Astrocyte (in vitro differentiated cells and primary cell): ENCODE results near the gene RTEL1. TPM values are rescaled to one million over a fixed set of nuclear protein-coding genes. Genes with fewer than 3 reads are reported as not detected.

ENCODE experiments used
- DNase-seq: peaks from one replicate; pipeline ENCODE4 v3.0.0-alpha.2; 2010; ENCODE audit warnings: low read depth
- FAIRE-seq: peaks from 2 replicates; lab custom pipeline; 2011; peaks lifted over from hg19 to GRCh38; lab: Jason Lieb, UNC
- H2AFZ ChIP-seq: 2 replicates; pipeline ENCODE4 v1.6.0; 2012; ENCODE audit warnings: low read depth, low read length, inconsistent platforms
- H3K27ac ChIP-seq: 2 replicates; pipeline ENCODE4 v1.5.1; 2011; ENCODE audit warnings: low read depth, low read length, inconsistent platforms
- H3K27me3 ChIP-seq: 2 replicates; pipeline ENCODE4 v1.6.0; 2011; ENCODE audit warnings: low read length, inconsistent platforms; ENCODE audit not compliant: insufficient read depth
- H3K36me3 ChIP-seq: 2 replicates; pipeline ENCODE4 v1.5.1; 2011; ENCODE audit warnings: low read length, inconsistent platforms; ENCODE audit not compliant: insufficient read depth
- H3K4me1 ChIP-seq: 2 replicates; pipeline ENCODE4 v1.5.1; 2011; ENCODE audit warnings: low read length, inconsistent platforms; ENCODE audit not compliant: insufficient read depth
- H3K4me2 ChIP-seq: 2 replicates; pipeline ENCODE4 v1.6.0; 2012; ENCODE audit warnings: low read length, inconsistent platforms
- H3K4me3 ChIP-seq: 2 replicates; pipeline ENCODE4 v1.5.1; 2011; ENCODE audit warnings: low read depth, mild to moderate bottlenecking, low read length, inconsistent platforms; ENCODE audit not compliant: insufficient read depth
- H3K79me2 ChIP-seq: 2 replicates; pipeline ENCODE4 v1.6.0; 2012; ENCODE audit warnings: mild to moderate bottlenecking, low read length, inconsistent platforms; ENCODE audit not compliant: insufficient read depth
- H3K9ac ChIP-seq: 2 replicates; pipeline ENCODE4 v1.6.0; 2012; ENCODE audit warnings: mild to moderate bottlenecking, low read length, inconsistent platforms
- H3K9me3 ChIP-seq: 2 replicates; pipeline ENCODE4 v1.5.1; 2012; ENCODE audit warnings: low read depth, mild to moderate bottlenecking, low read length, inconsistent platforms; ENCODE audit not compliant: insufficient read depth
- H4K20me1 ChIP-seq: 2 replicates; pipeline ENCODE4 v1.6.0; 2012; ENCODE audit warnings: low read length, inconsistent platforms; ENCODE audit not compliant: insufficient read depth
- H3K27ac Mint-ChIP-seq: one replicate; pipeline ENCODE4 v1.8.0; 2021; ENCODE audit warnings: mild to moderate bottlenecking, mixed read lengths; ENCODE audit not compliant: unreplicated experiment
- H3K27me3 Mint-ChIP-seq: one replicate; pipeline ENCODE4 v1.8.0; 2021; ENCODE audit warnings: low read depth, mixed read lengths; ENCODE audit not compliant: unreplicated experiment
- H3K36me3 Mint-ChIP-seq: one replicate; pipeline ENCODE4 v1.8.0; 2021; ENCODE audit warnings: low read depth, mixed read lengths; ENCODE audit not compliant: unreplicated experiment
- H3K4me1 Mint-ChIP-seq: one replicate; pipeline ENCODE4 v1.8.0; 2021; ENCODE audit warnings: low read depth, mixed read lengths; ENCODE audit not compliant: unreplicated experiment
- H3K4me3 Mint-ChIP-seq: one replicate; pipeline ENCODE4 v1.8.0; 2021; ENCODE audit warnings: mild to moderate bottlenecking, moderate library complexity, mixed read lengths; ENCODE audit not compliant: unreplicated experiment
- H3K9me3 Mint-ChIP-seq: one replicate; pipeline ENCODE4 v1.8.0; 2021; ENCODE audit warnings: mild to moderate bottlenecking, mixed read lengths; ENCODE audit not compliant: unreplicated experiment
- EZH2 ChIP-seq: IDR thresholded peaks from 2 replicates; pipeline ENCODE4 v1.6.1; 2012; ENCODE audit warnings: mild to moderate bottlenecking, low read length, inconsistent platforms; ENCODE audit not compliant: insufficient read depth
- total RNA-seq: library from RNA; stranded (reverse); gene quantifications from 2 replicates; pipeline ENCODE4 v1.2.1, GENCODE V29; 2021
- TF ChIP-seq, protein P1 (sequence below): IDR thresholded peaks from 2 replicates; pipeline ENCODE4 v1.5.1; 2011; ENCODE audit warnings: low read depth, mild to moderate bottlenecking, inconsistent platforms, low read length, moderate library complexity; ENCODE audit not compliant: insufficient read depth

Gene RTEL1
- total RNA-seq, 1 donor from 2014 or later: 15.5 TPM

DNA sequence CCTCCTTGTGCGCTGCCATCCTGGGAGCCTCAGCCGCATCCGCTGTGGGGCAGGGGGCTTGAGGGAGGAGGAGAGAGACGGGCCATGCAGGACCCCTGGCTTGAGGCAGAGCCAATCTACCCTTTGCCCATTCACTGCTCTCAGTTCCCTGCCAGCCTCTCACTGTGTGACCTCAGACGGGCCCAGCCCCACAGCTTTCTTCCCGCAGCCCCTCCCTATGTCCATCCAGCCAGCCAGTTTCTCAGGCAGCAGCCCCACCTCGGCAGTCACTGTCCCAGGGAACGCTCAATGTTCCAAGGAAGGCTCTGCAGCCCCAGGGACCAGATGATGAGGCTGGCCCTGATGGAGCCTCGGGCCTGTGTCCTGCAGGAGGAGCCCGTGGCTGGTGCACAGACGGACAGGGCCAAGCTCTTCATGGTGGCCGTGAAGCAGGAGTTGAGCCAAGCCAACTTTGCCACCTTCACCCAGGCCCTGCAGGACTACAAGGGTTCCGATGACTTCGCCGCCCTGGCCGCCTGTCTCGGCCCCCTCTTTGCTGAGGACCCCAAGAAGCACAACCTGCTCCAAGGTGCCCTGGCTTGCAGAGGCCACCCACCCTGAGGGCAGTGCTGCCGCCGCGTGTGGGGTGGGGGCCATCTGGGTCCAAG is 34.4 kb downstream of the RTEL1 start:
- H2AFZ ChIP-seq: no peak overlapping the region
- H3K9me3 Mint-ChIP-seq: no peaks in the 10 kb centered on the region
- H3K36me3 ChIP-seq: no peaks in the 10 kb centered on the region
- peaks cover 7% of the 10 kb centered on the region for H3K79me2 ChIP-seq
- no peak overlapping the region for H3K9ac ChIP-seq
- no peaks in the 10 kb centered on the region for H3K27me3 Mint-ChIP-seq
- peaks cover 12% of the 10 kb centered on the region for H3K4me1 ChIP-seq
- FAIRE-seq (no peak), DNase-seq (no peak)
- H4K20me1 ChIP-seq: no peaks in the 10 kb centered on the region
- H3K4me3 ChIP-seq: no peak overlapping the region
- no peak overlapping the region for H3K4me3 Mint-ChIP-seq
- TF ChIP-seq EZH2: no peak
- TF ChIP-seq, protein P1, sequence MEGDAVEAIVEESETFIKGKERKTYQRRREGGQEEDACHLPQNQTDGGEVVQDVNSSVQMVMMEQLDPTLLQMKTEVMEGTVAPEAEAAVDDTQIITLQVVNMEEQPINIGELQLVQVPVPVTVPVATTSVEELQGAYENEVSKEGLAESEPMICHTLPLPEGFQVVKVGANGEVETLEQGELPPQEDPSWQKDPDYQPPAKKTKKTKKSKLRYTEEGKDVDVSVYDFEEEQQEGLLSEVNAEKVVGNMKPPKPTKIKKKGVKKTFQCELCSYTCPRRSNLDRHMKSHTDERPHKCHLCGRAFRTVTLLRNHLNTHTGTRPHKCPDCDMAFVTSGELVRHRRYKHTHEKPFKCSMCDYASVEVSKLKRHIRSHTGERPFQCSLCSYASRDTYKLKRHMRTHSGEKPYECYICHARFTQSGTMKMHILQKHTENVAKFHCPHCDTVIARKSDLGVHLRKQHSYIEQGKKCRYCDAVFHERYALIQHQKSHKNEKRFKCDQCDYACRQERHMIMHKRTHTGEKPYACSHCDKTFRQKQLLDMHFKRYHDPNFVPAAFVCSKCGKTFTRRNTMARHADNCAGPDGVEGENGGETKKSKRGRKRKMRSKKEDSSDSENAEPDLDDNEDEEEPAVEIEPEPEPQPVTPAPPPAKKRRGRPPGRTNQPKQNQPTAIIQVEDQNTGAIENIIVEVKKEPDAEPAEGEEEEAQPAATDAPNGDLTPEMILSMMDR: no peak
- no peaks in the 10 kb centered on the region for H3K27me3 ChIP-seq
- no peak overlapping the region for H3K27ac ChIP-seq
- no peaks in the 10 kb centered on the region for H3K9me3 ChIP-seq
- H3K36me3 Mint-ChIP-seq: peaks cover 3% of the 10 kb centered on the region
- H3K4me2 ChIP-seq: no peak overlapping the region
- no peaks in the 10 kb centered on the region for H3K4me1 Mint-ChIP-seq
- no peak overlapping the region for H3K27ac Mint-ChIP-seq

DNA sequence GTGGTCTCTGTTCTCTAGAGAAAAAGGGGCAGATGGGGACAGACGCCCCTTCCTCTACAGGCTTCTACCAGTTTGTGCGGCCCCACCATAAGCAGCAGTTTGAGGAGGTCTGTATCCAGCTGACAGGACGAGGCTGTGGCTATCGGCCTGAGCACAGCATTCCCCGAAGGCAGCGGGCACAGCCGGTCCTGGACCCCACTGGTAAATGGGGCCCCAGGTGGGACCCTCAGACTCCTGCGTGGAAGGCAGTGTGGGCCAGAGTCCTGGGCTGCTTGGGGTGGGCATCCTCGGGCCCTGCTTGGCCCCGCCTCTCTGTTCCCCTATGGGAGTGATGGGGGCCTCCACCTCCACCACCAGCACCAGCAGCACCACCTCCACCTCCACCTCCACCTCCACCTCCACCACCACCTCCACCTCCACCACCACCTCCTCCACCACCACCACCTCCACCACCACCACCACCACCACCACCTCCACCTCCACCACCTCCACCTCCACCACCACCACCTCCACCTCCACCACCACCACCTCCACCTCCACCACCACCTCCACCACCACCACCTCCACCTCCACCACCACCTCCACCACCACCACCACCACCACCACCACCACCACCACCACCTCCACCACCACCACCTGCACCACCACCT is 35.1 kb downstream of the RTEL1 start:
- TF ChIP-seq, protein P1: no peak
- no peak for TF ChIP-seq EZH2
- peaks cover 9% of the 10 kb centered on the region for H3K79me2 ChIP-seq
- Mint-ChIP-seq H3K27ac (no peak overlapping the region), H3K4me3 (no peak overlapping the region), H3K27me3 (no peaks in the 10 kb centered on the region), H3K36me3 (peaks cover 3% of the 10 kb centered on the region), H3K9me3 (no peaks in the 10 kb centered on the region), H3K4me1 (peaks cover 3% of the 10 kb centered on the region)
- H3K4me3 ChIP-seq: no peak overlapping the region
- peaks cover 17% of the 10 kb centered on the region for H3K4me1 ChIP-seq
- H4K20me1 ChIP-seq: no peaks in the 10 kb centered on the region
- H3K4me2 ChIP-seq: no peak overlapping the region
- FAIRE-seq: no peak
- no peak for DNase-seq
- H3K36me3 ChIP-seq: no peaks in the 10 kb centered on the region
- H3K27me3 ChIP-seq: no peaks in the 10 kb centered on the region
- H3K9ac ChIP-seq: no peak overlapping the region
- H3K9me3 ChIP-seq: no peaks in the 10 kb centered on the region
- H2AFZ ChIP-seq: no peak overlapping the region
- no peak overlapping the region for H3K27ac ChIP-seq
